Body of pancreas (tissue), 4 donors: ENCODE results near the gene TNFAIP8L2. TPM values are rescaled to one million over a fixed set of nuclear protein-coding genes. Genes with fewer than 3 reads are reported as not detected.
A peak's percentile ranks its signal among the peaks of the same experiment; 100 is the strongest.

Experiments
- ATAC-seq: fragments of 150-250 bp; one replicate; pipeline ENCODE4 v1.9.1; 2016
- DNase-seq, 4 donors: peaks; one replicate each; pipeline ENCODE4 v3.0.0-alpha.2; 2019
- H3K27ac ChIP-seq, 4 donors: fragments of 200-600 bp; sonication (generic); 1 replicate in 3 of 4; 2 replicates in 1 of 4; pipeline versions ENCODE4 v1.5.1 to v1.6.1; 2016 to 2019; ENCODE audit warnings: mild to moderate bottlenecking in 1 of 4, mixed read lengths in 1 of 4, moderate library complexity in 1 of 4
- H3K27me3 ChIP-seq, 2 donors: fragments of 200-600 bp; sonication (generic); one replicate each; pipeline ENCODE4 v1.6.0; 2016; ENCODE audit warnings: mild to moderate bottlenecking in 1 of 2
- H3K36me3 ChIP-seq, 2 donors: fragments of 200-600 bp; sonication (generic); replicated peaks in 1 of 2; 2 replicates each; pipeline ENCODE4 v1.5.1; 2016; ENCODE audit warnings: low read depth in 2 of 2; ENCODE audit not compliant: insufficient read depth in 1 of 2
- H3K4me1 ChIP-seq: fragments of 200-600 bp; sonication (generic); one replicate; pipeline ENCODE4 v1.6.0; 2016
- H3K4me3 ChIP-seq, 2 donors: fragments of 200-600 bp; sonication (generic); 1 replicate in 1 of 2; 2 replicates in 1 of 2; pipeline ENCODE4 v1.5.1; 2016 to 2019
- H3K9me3 ChIP-seq, 3 donors: fragments of 200-600 bp; sonication (generic); 1 replicate in 2 of 3; 2 replicates in 1 of 3; pipeline ENCODE4 v1.5.1; 2016
- CTCF ChIP-seq, 7 experiments: fragments of 450-650 bp in 4 of 7; fragments of 200-600 bp in 3 of 7; sonication (generic) in 3 of 7; IDR thresholded peaks; one replicate each; pipeline ENCODE4 v1.5.1; 2016 to 2019; ENCODE audit warnings: antibody characterized with exemption in 7 of 7
- POLR2A ChIP-seq, 3 donors: fragments of 450-650 bp; IDR thresholded peaks; one replicate each; pipeline ENCODE4 v1.6.1; 2016; ENCODE audit warnings: antibody characterized with exemption in 3 of 3, mild to moderate bottlenecking in 2 of 3
- WGBS, 2 donors: methylation state at CpG; one replicate each; pipeline ENCODE4 v1.1.5; 2017; 5-methylcytosine and 5-hydroxymethylcytosine counted together
- intact Hi-C: fragments of 100-400 bp; cut with DNase I; formaldehyde crosslinking; loops from one replicate; pipeline ENCODE4 v1.15.1; 2023
- total RNA-seq, 2 donors: library from RNA; depleted of rRNA; stranded (reverse); fragments of >200 nt; gene quantifications; one replicate each; pipeline ENCODE4 v1.1.0, GENCODE V29; 2016

The TNFAIP8L2 gene
- total RNA-seq, 2 donors from 2014 or later, result 0.99 to 1.6 TPM

- 2 to 4% methylated on average over 15 of the region's 15 CpGs for WGBS, 2 donors
- ATAC-seq (peak; percentile 2), DNase-seq (no peak)
- TF ChIP-seq CTCF (IDR thresholded peaks at IDR 0.05) (no peak), POLR2A (IDR thresholded peaks at IDR 0.05) (no peak)
- peak overlapping the region in 2 of 4 donors; percentile 73 to 74 for H3K27ac ChIP-seq
- H3K36me3 ChIP-seq, result peaks cover 0 to 5% of the 10 kb centered on the region in 2 donors
- H3K9me3 ChIP-seq, result no peaks in the 10 kb centered on the region
- peaks cover 24% of the 10 kb centered on the region for H3K4me1 ChIP-seq
- intact Hi-C loops, result no loop called here
- H3K27me3 ChIP-seq, result no peaks in the 10 kb centered on the region
- peak overlapping the region; percentile 6 to 59 for H3K4me3 ChIP-seq
Measured at GRCh38 chr1:151166505-151166956, 10.1 kb downstream of the TNFAIP8L2 start.

GRCh38 chr1:151167116-151167515, 10.7 kb downstream of the TNFAIP8L2 start:
- intact Hi-C loops, result no loop called here
- ATAC-seq (no peak), DNase-seq (no peak)
- Histone ChIP-seq H3K27ac (no peak overlapping the region), H3K4me3 (no peak overlapping the region), H3K9me3 (no peaks in the 10 kb centered on the region), H3K4me1 (peaks cover 24% of the 10 kb centered on the region), H3K27me3 (no peaks in the 10 kb centered on the region), H3K36me3 (peaks cover 0 to 5% of the 10 kb centered on the region in 2 donors)
- no peak for TF ChIP-seq POLR2A (IDR thresholded peaks at IDR 0.05)
- no peak for TF ChIP-seq CTCF (IDR thresholded peaks at IDR 0.05)
- WGBS, 2 donors, result 80 to 85% methylated on average over 6 of the region's 6 CpGs

- DNase-seq (no peak), ATAC-seq (no peak)
- 45 to 89% methylated on average over 2 to 5 of the region's 5 CpGs for WGBS, 2 donors
Measured at GRCh38 chr1:151171190-151171589, 14.7 kb downstream of the TNFAIP8L2 start.

GRCh38 chr1:151175041-151175741, 18.7 kb downstream of the TNFAIP8L2 start:
- Histone ChIP-seq H3K4me3 (no peak overlapping the region), H3K4me1 (no peaks in the 10 kb centered on the region), H3K27ac (no peak overlapping the region), H3K27me3 (no peaks in the 10 kb centered on the region), H3K36me3 (peaks cover 0 to 18% of the 10 kb centered on the region in 2 donors), H3K9me3 (no peaks in the 10 kb centered on the region)
- 66 to 74% methylated on average over 6 of the region's 6 CpGs for WGBS, 2 donors
- no peak for DNase-seq
- intact Hi-C loops, result no loop called here
- no peak for ATAC-seq
- TF ChIP-seq CTCF (IDR thresholded peaks at IDR 0.05), result no peak
- TF ChIP-seq POLR2A (IDR thresholded peaks at IDR 0.05), result no peak

More at GRCh38 chr1:151171190-151171589, 14.7 kb downstream of the TNFAIP8L2 start:
- H3K4me3 ChIP-seq, result no peak overlapping the region
- TF ChIP-seq CTCF (IDR thresholded peaks at IDR 0.05) (no peak), POLR2A (IDR thresholded peaks at IDR 0.05) (no peak)
- intact Hi-C loops, result no loop called here
- H3K27me3 ChIP-seq, result no peaks in the 10 kb centered on the region
- no peak overlapping the region for H3K27ac ChIP-seq
- peaks cover 11% of the 10 kb centered on the region for H3K4me1 ChIP-seq
- peaks cover 0 to 5% of the 10 kb centered on the region in 2 donors for H3K36me3 ChIP-seq
- no peaks in the 10 kb centered on the region for H3K9me3 ChIP-seq

GRCh38 chr1:151175863-151176262, 19.4 kb downstream of the TNFAIP8L2 start, which contains the start of gene TMOD4:
Gene TMOD4 (minus strand): TSS chr1:151175981. CDS start chr1:151174875, 1,106 bp downstream.
- no peaks in the 10 kb centered on the region for H3K9me3 ChIP-seq
- H3K27me3 ChIP-seq, result no peaks in the 10 kb centered on the region
- ATAC-seq, result peak; percentile 51
- WGBS, 2 donors, result 49 to 74% methylated on average over 4 of the region's 4 CpGs
- TF ChIP-seq POLR2A (IDR thresholded peaks at IDR 0.05) (no peak), CTCF (IDR thresholded peaks at IDR 0.05) (peak in 5 of 7 experiments; percentile 9 to 20 (median 18))
- intact Hi-C loops, result no loop called here
- no peak within 1 kb of the TSS for H3K27ac ChIP-seq
- no peak for DNase-seq
- H3K4me3 ChIP-seq, result no peak within 1 kb of the TSS
- peaks cover 0 to 20% of the 10 kb centered on the region in 2 donors for H3K36me3 ChIP-seq
- H3K4me1 ChIP-seq, result no peaks in the 10 kb centered on the region
